LNCaP clone FGC (cell line): Measurements from ENCODE around the gene TMX1.

Experiments used
- DNase-seq: peaks from one replicate; pipeline ENCODE4 v3.0.0-alpha.2; 2011; ENCODE audit warnings: low read depth
- H3K4me3 ChIP-seq: 2 replicates; pipeline ENCODE4 v1.5.1; 2011; ENCODE audit warnings: mild to moderate bottlenecking, low read depth, low read length, control low read depth
- CTCF ChIP-seq: IDR thresholded peaks from 2 replicates; pipeline ENCODE4 v1.5.1; 2012; ENCODE audit warnings: mild to moderate bottlenecking; ENCODE audit not compliant: control insufficient read depth, insufficient read depth; ENCODE audit errors: extremely low read depth

Gene TMX1

GRCh38 chr14:51276605-51277004 lies 36.6 kb downstream of the TMX1 start:
- TF ChIP-seq CTCF: no peak
- no peak for DNase-seq
- H3K4me3 ChIP-seq: no peak overlapping the region

- no peak for TF ChIP-seq CTCF
- no peak overlapping the region for H3K4me3 ChIP-seq
- DNase-seq: no peak
These were observed 37.8 kb downstream of the TMX1 start for GRCh38 chr14:51277753-51278415.

GRCh38 chr14:51282517-51282916 lies 42.5 kb downstream of the TMX1 start:
- no peak overlapping the region for H3K4me3 ChIP-seq
- TF ChIP-seq CTCF: no peak
- no peak for DNase-seq

GRCh38 chr14:51283402-51284085 lies 43.5 kb downstream of the TMX1 start:
- TF ChIP-seq CTCF: peak; percentile 70
- DNase-seq: peak; percentile 65
- H3K4me3 ChIP-seq: no peak overlapping the region

- TF ChIP-seq CTCF: no peak
- DNase-seq: no peak
- no peak overlapping the region for H3K4me3 ChIP-seq
These were observed 44.2 kb downstream of the TMX1 start for GRCh38 chr14:51284241-51284640.

- no peak for DNase-seq
- no peak for TF ChIP-seq CTCF
- H3K4me3 ChIP-seq: no peak overlapping the region
These were observed 45.1 kb downstream of the TMX1 start for GRCh38 chr14:51285120-51285519.
